ENCODE data around the gene TOR1B.

TOR1B gene

GRCh38 chr9:129858167-129858962 lies 55.4 kb downstream of the TOR1B start:
- Mint-ChIP-seq H3K27ac (no peak overlapping the region), H3K4me3 (no peak overlapping the region), H3K4me1 (ENCODE audit: low read depth) (peaks cover 72% of the 10 kb centered on the region), H3K27me3 (no peaks in the 10 kb centered on the region), H3K9me3 (no peaks in the 10 kb centered on the region), H3K36me3 (ENCODE audit: low read depth) (peaks cover 59% of the 10 kb centered on the region)

Data from stimulated activated naive CD8-positive, alpha-beta T cell treated with anti-CD3 and anti-CD28 coated beads, Interleukin-15, Interleukin-2, amounts not matched to agents 100 ng/mL and 50 ng/mL, for 24 hours (primary cell).